Coronary artery (tissue), 2 donors: Measurements from ENCODE around the gene LURAP1L.

Experiments used
- DNase-seq: peaks from one replicate; pipeline ENCODE4 v3.0.0-alpha.2; 2017; ENCODE audit warnings: low spot score
- H3K27ac ChIP-seq, 2 donors: fragments of 200-600 bp; sonication (generic); one replicate each; pipeline ENCODE4 v1.5.1; 2016 to 2019
- H3K4me3 ChIP-seq: fragments of 200-600 bp; sonication (generic); 2 replicates; pipeline ENCODE4 v1.5.1; 2016; ENCODE audit warnings: mild to moderate bottlenecking, moderate library complexity
- TF ChIP-seq, protein P1 (sequence below): fragments of 200-600 bp; sonication (generic); IDR thresholded peaks from one replicate; pipeline ENCODE4 v1.5.1; 2019; ENCODE audit warnings: antibody characterized with exemption

Gene LURAP1L

GRCh38 chr9:12818431-12819000, 43.7 kb downstream of the LURAP1L start:
- Histone ChIP-seq H3K27ac (peak overlapping the region; percentile 23 to 63), H3K4me3 (peak overlapping the region; percentile 29)
- DNase-seq, result no peak
- TF ChIP-seq, protein P1, sequence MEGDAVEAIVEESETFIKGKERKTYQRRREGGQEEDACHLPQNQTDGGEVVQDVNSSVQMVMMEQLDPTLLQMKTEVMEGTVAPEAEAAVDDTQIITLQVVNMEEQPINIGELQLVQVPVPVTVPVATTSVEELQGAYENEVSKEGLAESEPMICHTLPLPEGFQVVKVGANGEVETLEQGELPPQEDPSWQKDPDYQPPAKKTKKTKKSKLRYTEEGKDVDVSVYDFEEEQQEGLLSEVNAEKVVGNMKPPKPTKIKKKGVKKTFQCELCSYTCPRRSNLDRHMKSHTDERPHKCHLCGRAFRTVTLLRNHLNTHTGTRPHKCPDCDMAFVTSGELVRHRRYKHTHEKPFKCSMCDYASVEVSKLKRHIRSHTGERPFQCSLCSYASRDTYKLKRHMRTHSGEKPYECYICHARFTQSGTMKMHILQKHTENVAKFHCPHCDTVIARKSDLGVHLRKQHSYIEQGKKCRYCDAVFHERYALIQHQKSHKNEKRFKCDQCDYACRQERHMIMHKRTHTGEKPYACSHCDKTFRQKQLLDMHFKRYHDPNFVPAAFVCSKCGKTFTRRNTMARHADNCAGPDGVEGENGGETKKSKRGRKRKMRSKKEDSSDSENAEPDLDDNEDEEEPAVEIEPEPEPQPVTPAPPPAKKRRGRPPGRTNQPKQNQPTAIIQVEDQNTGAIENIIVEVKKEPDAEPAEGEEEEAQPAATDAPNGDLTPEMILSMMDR, result no peak

DNA sequence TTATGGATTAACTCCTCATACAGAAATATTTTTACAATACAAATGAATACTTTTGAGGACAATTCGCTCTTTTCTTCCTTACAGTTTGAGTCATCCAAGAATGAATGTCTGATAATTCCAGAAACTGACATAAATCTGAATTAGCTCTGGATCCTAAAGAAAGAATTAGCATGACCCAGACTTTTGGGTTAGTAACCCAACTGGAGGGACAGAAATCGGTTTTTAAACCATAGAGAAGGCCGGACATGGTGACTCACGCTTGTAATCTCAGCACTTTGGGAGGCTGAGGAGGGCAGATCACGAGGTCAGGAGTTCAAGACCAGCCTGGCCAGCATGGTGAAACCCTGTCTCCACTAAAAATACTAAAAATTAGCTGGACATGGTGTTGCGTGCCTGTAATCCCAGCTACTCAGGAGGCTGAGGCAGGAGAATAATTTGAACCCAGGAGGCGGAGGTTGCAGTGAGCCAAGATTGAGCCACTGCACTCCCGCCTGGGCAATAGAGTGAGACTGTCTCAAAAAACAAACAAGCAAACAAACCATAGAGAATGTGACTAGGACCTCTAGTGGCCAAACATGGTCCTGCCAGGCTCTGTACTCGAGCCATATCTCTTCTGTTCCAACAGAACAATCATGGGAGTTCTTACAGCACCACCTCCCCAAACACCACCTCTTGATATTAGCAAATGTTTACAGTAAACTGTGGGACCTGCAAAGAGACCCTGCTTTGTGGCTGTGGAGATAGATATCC, 44.8 kb downstream of the LURAP1L start:
- TF ChIP-seq, protein P1, result no peak
- Histone ChIP-seq H3K4me3 (no peak overlapping the region), H3K27ac (peak overlapping the region in 1 of 2 donors; percentile 26)
- no peak for DNase-seq

GRCh38 chr9:12822111-12822510, 47.3 kb downstream of the LURAP1L start:
- H3K4me3 ChIP-seq, result no peak overlapping the region
- DNase-seq, result no peak
- TF ChIP-seq, protein P1, result no peak
- H3K27ac ChIP-seq, result no peak overlapping the region

DNA sequence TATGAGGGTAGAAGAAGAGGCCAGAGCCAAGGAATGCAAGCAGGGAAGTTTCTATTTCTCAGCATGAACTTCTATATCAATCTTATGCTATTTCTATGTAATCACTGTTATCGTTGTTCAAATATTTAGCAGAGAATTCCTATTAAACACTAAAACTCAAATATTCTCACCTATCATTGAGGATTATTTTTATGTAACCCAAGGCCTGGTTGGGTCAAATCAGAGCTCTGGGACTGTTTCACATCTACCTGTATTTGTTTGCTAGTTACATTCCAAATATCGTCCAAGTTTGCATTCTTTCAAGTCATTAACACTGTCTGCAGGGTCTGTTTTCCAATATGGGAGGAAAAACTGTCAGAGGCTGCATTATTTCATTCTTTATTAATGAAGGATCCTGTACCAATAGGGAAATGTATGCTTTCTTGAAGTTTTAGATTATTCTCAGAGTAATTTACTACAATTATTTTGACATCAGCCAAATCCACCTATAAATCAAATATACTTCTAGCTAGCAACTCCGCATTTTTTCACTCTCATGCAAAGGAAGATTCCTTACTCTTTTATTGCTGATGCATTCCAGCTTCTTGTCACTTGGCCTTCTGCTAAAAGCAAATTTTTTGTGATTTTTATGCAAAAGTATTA, 52.2 kb downstream of the LURAP1L start:
- no peak for DNase-seq
- no peak overlapping the region for H3K27ac ChIP-seq

DNA sequence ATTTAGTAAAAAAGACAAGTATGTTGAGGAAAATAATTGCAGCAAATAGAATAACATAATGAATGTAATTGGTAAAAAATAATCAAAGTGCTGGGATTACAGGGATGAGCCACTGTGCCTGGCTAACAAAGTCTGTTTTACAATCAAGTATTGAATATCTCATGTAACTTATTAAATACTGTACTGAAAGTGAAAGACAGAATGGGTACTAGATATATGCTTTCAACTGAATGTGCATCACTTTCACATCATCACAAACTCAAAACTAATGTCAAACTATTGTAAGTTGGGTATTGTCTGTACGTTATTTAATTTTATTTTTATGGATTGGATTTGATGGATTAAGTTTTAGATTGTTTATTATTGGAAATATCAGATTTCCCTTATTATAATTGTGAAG, 58.9 kb downstream of the LURAP1L start:
- Histone ChIP-seq H3K27ac (no peak overlapping the region), H3K4me3 (no peak overlapping the region)
- no peak for DNase-seq
- TF ChIP-seq, protein P1, result no peak

More for the DNA sequence above, 52.2 kb downstream of the LURAP1L start:
- no peak overlapping the region for H3K4me3 ChIP-seq
- TF ChIP-seq, protein P1, result no peak

- TF ChIP-seq, protein P1, result no peak
- H3K27ac ChIP-seq, result peak overlapping the region in 1 of 2 donors; percentile 66
- no peak for DNase-seq
- H3K4me3 ChIP-seq, result no peak overlapping the region
Measured at GRCh38 chr9:12838546-12838945, 63.7 kb downstream of the LURAP1L start.
